Measurements from ENCODE around the gene HARBI1.
"Not testable (repeated sequence)": the region's sequence is repeated elsewhere in the genome, so short reads cannot be mapped to it uniquely, and the experiment has no call there.

The HARBI1 gene

DNA sequence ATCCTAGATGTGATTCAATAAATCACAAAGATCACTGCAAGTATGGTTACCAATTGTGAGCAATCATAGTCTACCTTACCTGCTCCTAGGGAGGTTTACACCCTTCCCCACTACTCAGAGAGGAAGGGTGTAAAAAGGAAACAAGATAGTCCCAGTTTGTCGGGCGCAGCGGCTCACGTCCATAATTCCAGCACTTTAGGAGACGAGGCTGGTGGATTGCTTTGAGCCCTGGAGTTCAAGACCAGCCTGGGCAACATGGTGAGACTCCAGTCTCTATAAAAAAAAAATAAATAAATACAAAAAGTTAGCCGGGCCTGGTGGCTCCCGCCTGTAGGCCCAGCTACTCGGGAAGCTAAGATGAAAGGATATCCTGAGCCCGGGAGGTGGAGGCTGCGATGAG is 22.2 kb downstream of the HARBI1 start:
- FAIRE-seq, result no peak

DNA sequence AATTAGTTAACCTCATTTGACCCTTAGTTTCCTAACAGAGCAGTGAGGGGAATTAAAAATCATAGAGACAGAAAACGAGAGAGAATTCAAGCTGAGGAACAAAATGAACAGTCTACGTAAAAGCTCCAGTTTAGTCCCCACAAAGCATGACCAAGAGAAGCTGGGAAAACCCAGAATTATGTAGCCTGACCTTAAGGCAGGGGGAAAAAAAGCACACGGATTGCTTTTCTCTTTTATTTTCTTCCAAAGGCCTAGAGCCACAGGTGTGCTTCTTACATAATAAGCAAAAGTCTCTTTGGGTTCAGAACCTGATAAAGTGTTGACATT is 22.7 kb downstream of the HARBI1 start:
- FAIRE-seq, result no peak

DNA sequence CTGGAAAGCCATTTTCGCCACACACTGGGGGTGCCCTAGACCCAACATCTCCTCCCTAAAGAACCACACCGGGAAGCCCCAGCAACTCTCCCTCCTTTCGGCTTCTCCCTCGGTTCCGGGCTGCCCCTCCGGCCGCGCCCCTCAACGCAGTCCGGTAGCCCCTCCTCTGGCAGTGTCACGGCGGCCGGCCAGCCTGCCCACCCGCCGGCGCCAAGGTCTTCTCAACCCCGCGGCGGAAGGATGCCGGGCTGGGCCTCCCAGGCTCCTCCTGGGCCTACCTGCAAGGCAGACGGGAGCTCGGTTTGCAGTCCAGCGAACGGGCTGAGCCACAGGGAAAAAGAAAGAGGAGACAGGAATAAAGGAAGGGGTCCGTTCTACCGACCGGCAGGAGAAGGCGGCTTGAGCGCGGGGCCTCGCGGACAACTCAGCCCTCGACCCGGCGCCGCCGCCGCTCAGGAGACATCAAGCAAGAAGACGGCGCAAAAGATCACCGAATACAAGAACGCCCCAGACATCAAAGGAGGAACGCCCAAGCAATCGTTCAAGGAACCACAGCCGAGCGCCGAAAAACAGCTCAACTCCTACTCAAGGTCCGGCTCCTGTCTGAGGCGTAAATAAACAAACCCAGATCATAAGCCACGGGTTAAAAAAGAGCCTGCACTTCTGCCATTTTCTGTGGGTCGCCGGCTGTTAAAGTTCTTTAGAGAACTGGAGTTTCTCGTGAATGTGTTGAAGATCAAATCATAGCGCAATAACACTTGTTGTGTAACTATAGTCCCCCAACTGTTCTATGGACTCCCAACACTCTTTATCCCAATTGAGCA is 23.3 kb downstream of the HARBI1 start, which contains the start of gene AMBRA1:
Gene AMBRA1, minus strand, starts transcription at position 474 of the 824 bp plus-strand sequence. CDS start 45,643 bp downstream, outside the sequence.
- FAIRE-seq, result peak; percentile 3

DNA sequence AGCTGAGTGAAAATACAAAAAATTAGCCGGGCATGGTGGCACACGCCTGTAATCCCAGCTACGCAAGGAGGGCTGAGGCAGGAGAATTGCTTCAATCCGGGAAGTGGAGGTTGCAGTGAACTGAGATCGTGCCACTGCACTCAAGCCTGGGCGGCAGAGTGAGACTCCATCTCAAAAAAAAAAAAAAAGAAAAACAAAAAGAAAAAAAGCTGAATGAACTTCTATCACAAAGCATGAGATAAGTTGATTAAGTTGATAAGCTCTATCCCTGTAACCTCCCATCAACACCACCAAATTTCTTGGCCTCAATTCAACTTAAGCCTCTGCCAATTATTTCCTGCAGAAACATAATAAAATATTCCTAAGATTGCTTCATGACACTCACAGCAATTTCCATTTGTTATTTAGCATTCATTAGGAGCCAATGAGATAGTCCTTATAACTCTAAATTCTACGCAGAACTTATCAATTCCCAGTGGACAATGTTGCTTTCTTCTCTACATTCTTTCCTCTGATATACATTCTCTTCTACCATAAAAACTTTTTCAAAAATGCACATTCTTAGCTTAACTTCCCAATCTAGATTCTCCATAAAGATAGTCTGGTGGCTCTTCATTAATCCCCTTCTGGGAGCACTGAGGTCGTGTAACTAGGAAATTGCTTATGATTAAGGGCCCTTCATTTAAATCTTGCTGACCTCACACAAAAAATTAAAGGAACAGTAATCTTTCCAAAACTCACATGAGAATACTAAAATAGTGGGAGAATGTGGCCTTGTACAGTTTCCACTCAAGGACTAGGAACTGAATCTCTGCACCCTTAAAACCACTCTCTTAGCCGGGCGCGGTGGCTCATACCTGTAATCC is 26.1 kb downstream of the HARBI1 start:
- FAIRE-seq, result no peak

- FAIRE-seq, result no peak
Measured at GRCh38 chr11:46588915-46589314, 28.1 kb downstream of the HARBI1 start.

- no peak for FAIRE-seq
Measured at GRCh38 chr11:46588131-46588530, 28.9 kb downstream of the HARBI1 start.

DNA sequence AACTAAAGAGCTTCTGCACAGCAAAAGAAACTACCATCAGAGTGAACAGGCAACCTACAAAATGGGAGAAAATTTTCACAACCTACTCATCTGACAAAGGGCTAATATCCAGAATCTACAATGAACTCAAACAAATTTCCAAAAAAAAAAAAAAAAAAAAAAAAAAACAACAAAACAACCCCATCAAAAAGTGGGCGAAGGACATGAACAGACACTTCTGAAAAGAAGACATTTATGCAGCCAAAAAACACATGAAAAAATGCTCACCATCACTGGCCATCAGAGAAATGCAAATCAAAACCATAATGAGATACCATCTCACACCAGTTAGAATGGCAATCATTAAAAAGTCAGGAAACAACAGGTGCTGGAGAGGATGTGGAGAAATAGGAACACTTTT is 33.5 kb downstream of the HARBI1 start:
- not testable (repeated sequence) for FAIRE-seq

DNA sequence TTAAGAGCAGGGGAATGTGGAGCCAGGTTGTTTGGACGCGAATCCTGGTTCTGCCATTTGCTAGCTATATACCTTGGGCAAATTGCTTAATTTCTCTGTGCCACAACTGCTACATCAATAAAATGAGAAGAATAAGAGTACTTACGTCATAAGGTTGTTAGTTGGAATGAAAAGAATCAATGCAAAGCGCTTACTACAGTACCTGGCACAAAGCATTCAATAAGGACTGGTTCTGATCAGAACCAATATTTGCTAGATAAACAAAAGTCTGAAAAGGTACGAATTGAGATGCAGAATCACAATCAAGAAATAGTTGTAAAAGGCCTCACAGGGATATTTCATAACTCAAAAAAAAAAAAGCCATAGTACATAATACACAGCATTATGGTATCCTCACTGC is 34.4 kb downstream of the HARBI1 start:
- no peak for FAIRE-seq

GRCh38 chr11:46577058-46577457 is 40.0 kb downstream of the HARBI1 start:
- FAIRE-seq, result no peak

DNA sequence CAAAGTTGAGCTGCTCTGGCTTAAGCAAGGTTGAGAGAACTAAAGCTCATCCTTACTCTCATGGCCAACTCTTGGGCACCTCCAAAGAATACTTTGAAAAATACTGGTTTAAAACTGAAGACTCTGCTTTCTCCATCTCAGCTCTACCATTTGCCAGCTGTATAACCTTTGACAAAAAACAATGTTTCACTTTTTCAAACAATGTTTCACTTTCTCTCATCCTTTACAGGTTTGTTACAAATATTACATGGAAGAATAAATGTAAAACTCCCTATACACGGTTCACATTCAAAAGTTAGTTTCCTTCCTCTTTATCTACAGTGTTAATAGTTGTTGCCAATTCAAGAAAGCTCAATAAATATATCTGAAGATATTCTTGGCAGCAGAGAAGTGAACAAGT is 42.4 kb downstream of the HARBI1 start:
- FAIRE-seq, result no peak

DNA sequence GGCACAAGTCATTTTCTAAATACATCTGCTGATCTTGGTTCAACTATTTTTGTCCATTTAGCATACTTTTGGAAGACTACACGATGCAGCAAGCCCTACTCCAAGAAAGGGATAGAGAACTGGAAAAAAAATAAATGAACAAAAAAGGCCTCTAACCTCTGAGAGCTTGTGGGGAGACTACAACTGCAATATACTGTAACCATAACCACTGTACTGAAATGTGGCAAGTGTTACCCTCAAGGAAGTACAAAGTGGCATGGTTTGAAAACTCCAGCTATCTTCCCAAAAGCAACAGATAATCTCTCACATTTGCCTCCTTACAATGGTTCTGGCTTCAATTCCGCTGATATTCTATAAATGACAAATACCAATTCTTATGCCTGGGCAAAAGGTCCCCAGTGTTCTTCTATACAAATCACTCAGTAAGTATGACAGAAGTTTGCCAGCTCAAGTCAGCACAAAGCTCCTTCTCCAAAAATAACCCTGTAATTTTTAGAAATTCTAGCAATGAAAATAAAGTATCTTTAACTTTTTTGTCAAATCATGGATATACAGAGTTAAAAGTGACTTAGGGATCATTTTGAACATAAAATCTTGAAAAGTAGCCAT is 46.1 kb downstream of the HARBI1 start:
- no peak for FAIRE-seq

GRCh38 chr11:46565232-46565840 is 51.7 kb downstream of the HARBI1 start:
- no peak for FAIRE-seq

DNA sequence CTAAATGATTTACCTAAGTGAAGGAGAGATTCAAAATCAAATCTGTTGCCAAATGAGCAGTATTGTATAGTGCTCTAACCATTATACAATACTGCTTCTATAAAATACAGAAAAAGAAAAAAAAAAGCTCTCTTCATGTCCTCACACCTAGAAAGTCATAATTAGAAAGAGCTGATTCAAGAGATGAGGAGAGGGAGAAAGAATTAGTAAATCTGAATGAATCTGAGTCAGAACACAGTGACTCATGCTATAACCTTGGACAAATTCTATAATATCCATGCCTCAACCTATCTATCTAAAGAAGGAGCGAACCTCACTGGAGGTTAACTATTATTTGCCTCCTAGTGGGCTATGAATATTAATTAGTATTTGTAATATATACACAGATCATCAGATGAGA is 52.6 kb downstream of the HARBI1 start:
- no peak for FAIRE-seq

GRCh38 chr11:46562527-46562926 is 54.5 kb downstream of the HARBI1 start:
- FAIRE-seq, result no peak

DNA sequence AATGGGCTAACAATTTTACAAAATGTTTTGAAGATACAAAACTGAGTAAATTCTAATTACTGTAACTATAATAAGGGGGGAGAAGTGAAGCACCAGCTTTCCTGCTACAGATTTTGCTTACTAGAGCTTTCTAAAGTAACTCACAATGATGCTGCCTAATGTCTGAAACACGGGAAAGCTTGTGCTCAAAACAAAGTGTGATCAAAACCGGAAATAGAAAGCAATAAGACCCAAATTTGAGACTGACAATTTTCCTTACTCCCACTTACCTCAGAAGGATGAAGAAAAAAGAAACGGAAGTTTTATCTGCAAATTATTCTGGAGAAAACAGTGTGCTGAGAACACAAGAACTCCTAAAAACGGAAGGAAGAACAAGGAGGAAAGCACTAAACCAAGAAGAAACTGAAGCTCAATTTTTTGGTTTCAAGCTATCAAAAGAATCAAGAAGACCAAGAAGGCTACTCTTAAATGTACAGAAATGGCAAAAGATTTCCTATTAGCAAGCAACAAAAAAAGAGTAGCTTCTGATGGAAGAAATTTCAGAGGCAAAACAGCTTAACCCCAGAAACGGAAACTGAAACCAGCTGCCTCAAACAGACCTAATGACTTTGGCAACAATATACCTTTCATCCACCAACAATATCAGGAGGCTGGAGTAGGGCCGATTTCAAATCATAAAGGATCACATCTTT is 56.6 kb downstream of the HARBI1 start:
- FAIRE-seq, result no peak

GRCh38 chr11:46559815-46560214 is 57.2 kb downstream of the HARBI1 start:
- FAIRE-seq, result no peak

DNA sequence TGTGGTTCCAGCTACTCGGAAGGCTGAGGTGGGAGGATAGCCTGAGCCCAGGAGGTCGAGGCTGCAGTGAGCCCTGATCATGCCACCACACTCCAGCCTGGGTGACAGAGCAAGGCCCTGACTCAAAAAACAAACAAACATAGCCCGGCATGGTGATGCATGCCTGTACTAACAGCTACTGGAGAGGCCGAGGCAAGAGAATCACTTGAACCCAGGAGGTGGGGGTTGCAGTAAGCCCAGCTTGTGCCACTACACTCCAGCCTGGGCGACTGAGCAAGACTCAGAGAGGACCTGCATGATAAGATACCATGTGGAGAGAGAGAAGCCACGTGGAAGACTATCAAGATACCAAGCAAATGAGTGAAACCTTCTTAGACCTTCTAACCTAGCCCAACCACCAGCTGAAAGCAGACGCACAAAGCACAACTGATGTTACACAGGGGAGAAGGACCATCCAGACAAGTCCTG is 59.3 kb downstream of the HARBI1 start:
- no peak for FAIRE-seq

GRCh38 chr11:46555267-46556054 is 61.6 kb downstream of the HARBI1 start:
- no peak for FAIRE-seq

DNA sequence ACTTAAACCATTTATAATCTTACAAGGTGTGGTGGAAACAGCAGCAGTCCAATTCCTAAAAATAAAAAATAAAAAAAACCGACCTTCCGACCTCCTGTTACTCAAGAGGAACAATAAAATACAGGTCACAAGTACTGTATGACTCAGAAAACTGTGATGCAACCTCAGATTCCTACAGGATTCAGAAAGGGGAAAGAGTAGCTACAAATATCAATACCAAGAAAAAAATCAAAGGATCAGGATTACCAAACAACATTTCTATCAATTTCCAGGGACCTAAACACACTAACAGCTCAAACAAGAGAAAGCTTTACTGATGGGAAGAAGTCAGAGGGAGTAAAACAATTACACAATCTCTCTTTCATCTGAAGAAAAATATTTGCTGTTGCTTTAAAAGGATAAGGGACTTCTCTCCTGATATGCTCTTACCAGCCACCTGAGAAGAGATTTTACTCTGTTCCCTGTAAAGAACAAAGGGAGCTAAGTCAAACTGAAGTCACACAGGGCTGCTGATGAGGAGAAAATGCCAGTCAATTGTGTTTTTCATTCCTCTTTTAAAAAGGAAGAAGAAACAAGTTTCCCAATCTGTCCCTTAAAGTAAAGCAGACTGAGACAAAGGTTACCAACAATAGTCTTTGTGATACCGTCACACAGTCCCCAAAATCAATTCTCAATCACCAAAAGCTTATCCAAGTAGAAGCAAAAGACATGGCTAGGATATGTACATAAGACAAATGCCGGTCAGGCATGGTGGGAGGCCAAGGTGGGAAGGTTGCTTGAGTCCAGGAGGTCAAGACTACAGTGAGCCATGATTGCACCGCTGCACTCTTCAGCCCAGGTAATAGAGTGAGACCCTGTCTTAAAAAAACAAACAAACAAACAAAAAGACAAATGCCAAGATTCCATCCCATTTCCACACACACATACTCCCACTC is 62.5 kb downstream of the HARBI1 start:
- FAIRE-seq, result no peak

DNA sequence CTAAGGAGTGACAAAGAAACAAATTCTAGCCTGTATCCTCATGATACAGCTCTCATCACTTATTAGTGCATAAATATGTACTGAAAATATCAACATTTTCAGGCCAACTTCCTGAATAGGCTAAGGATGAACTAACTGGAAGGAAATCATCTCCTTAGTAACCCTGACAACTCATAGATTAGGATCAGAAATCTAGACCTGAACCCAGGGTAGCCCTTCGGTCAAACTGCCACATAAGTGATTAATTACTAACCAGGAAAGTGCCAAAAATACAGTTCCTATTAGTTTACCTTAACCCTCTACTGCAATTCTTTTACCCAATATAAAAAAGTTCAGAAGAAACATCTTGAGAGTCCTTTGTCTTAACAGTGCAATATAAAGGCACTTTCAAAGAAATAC is 63.2 kb downstream of the HARBI1 start:
- no peak for FAIRE-seq

Data from A204.1 (cell line).